Measurements from ENCODE around the gene MRGPRF. TPM values are rescaled to one million over a fixed set of nuclear protein-coding genes. Genes with fewer than 3 reads are reported as not detected.

The MRGPRF gene
- total RNA-seq, 2 donors from 2014 or later: 10.8 to 17.6 TPM

DNA sequence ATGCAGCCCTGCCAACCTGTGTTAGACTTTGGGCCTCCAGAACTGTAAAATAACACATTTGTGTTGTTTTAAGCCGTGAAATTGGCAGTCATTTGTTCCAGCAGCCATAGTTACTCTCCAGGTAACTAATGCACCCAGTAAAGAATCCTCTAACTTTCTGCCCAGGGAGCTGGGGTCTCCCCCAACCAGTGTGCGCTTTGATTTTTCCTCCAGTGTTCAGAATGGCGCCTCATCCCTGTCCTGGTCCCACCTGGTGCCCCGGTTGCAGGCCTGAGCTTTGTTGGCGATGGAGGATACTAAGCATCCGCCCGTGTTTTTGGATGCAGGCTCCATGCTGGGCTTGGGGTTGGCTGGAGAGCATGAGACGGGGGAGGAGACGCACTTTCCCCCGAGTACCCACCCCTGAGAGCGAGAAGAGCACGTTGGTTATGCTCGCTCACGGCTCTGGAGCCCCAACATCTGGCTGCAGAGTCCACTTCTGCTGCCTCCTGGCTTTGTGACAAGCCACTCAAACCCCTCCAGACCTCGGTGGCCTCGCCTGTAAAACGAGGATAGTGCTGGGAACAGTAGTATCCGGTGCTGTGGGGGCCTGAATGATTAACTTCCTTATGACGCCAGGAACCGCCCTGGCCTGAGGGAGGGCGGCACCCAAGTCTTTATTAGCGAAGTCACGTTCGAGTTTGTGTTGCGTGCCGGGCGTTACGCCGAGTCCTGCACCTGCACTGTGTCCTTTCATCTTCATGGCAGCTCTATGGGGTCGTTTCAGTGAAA lies 58.0 kb downstream of the MRGPRF start:
- Histone ChIP-seq H3K4me1 (peaks cover 0 to 10% of the 10 kb centered on the region in 2 donors), H3K9me3 (peaks cover 0 to 3% of the 10 kb centered on the region in 2 donors), H3K27me3 (no peaks in the 10 kb centered on the region), H3K27ac (no peak overlapping the region), H3K4me3 (no peak overlapping the region), H3K36me3 (no peaks in the 10 kb centered on the region)
- DNase-seq (ENCODE audit: low spot score): peak; percentile 70
- TF ChIP-seq, protein P1, sequence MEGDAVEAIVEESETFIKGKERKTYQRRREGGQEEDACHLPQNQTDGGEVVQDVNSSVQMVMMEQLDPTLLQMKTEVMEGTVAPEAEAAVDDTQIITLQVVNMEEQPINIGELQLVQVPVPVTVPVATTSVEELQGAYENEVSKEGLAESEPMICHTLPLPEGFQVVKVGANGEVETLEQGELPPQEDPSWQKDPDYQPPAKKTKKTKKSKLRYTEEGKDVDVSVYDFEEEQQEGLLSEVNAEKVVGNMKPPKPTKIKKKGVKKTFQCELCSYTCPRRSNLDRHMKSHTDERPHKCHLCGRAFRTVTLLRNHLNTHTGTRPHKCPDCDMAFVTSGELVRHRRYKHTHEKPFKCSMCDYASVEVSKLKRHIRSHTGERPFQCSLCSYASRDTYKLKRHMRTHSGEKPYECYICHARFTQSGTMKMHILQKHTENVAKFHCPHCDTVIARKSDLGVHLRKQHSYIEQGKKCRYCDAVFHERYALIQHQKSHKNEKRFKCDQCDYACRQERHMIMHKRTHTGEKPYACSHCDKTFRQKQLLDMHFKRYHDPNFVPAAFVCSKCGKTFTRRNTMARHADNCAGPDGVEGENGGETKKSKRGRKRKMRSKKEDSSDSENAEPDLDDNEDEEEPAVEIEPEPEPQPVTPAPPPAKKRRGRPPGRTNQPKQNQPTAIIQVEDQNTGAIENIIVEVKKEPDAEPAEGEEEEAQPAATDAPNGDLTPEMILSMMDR (IDR thresholded peaks at IDR 0.05): no peak

Other genes with a start within 250 kb of the MRGPRF start
- 10 to 100 TPM; 53.1 to 56.3 TPM for gene CPT1A, start 171.3 kb downstream of the MRGPRF start, total RNA-seq
- 10 to 100 TPM; 63.2 to 87.3 TPM for gene MRPL21, start 109.4 kb downstream of the MRGPRF start, total RNA-seq
- gene IGHMBP2, start 109.4 kb downstream of the MRGPRF start, total RNA-seq: 1 to 10 TPM; 8.5 to 8.8 TPM
- not detected for gene MRGPRD, start 32.3 kb downstream of the MRGPRF start, total RNA-seq
- gene TPCN2, start 35.7 kb upstream of the MRGPRF start, total RNA-seq: 1 to 10 TPM; 4.2 to 5.3 TPM
- under 1 TPM in 1 of 2 donors, not detected in 1; 0.35 TPM for gene SMIM38, start 142.7 kb upstream of the MRGPRF start, total RNA-seq

Measured in right atrium auricular region (tissue), 2 donors.